Measurements from ENCODE around the gene SLC16A1.

Gene SLC16A1

DNA sequence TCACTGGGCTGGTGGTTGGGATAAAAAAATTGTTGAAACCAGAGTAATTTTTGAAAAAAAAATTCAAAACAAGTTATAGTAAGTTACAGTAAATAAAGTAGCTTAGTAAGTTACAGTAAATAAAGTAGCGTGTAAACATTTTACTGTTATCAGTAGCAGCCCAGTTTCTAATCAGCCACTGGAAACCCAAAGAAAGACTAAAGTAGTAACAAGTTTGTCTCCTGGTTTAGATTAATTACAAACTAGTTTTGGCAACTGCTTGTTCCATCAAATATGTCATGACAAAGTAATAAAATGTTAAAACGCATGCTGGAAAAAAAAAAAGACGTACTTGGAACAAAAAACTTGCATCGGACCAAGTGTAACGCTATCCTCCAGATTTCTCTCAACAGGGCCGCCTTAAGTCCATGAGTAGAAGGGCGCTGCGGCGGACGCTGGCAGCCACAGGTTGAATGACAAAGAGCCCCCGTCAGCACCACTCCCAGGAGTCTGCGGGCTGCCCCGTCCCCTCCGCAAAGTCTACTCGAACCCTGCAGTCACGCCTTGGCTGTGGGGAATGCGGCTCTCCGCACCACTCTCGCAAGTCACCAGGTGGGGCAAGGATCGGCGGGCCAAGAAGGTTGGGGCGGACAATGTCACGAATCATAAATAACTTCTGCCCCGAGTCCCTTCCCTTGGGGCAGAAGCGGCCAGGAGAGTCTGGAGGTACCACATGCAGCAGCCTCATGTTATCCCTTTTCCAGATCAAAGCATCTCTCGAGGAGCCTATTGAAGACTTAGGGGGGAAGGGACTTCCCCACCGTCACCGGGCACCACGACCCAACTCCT is 837 bp downstream of the SLC16A1 start:
- TF ChIP-seq, protein P1, sequence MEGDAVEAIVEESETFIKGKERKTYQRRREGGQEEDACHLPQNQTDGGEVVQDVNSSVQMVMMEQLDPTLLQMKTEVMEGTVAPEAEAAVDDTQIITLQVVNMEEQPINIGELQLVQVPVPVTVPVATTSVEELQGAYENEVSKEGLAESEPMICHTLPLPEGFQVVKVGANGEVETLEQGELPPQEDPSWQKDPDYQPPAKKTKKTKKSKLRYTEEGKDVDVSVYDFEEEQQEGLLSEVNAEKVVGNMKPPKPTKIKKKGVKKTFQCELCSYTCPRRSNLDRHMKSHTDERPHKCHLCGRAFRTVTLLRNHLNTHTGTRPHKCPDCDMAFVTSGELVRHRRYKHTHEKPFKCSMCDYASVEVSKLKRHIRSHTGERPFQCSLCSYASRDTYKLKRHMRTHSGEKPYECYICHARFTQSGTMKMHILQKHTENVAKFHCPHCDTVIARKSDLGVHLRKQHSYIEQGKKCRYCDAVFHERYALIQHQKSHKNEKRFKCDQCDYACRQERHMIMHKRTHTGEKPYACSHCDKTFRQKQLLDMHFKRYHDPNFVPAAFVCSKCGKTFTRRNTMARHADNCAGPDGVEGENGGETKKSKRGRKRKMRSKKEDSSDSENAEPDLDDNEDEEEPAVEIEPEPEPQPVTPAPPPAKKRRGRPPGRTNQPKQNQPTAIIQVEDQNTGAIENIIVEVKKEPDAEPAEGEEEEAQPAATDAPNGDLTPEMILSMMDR (IDR thresholded peaks at IDR 0.05; ENCODE audit: low read depth, low read length, missing control alignments) = no peak
- no peak for DNase-seq (ENCODE audit: low read depth)
- H3K4me3 ChIP-seq (ENCODE audit: low read depth, low read length) = peak overlapping the region; percentile 100

DNA sequence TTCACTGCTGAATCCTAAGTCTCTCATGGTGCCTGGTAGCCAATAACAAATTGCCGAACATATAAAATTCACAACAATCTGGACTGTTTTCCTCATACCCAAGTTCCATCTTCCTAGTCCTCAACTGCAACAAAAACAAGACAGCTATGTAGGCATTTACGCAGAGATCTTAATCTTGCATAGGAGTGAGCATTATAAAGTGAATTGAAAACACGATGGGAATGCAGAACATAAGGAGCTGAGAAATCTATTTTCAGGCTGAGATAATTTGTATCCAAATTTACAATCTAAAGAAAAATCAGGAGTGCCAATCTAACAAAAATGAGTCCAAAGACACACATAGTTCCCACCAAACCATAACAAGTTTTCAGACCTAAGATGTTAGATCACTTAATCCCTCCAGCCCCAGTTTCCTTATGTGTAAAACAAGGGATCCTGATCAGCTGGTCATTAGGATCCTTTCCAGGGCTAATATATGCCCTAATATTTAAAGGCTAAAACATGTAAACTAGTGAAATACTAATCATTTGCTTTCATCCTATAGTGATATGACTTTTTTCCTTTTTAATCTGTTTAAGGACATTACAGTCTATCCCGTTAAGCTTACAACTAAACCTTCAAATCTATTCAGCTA is 1.9 kb downstream of the SLC16A1 start:
- TF ChIP-seq, protein P1 (IDR thresholded peaks at IDR 0.05; ENCODE audit: low read depth, low read length, missing control alignments) = no peak
- no peak for DNase-seq (ENCODE audit: low read depth)
- H3K4me3 ChIP-seq (ENCODE audit: low read depth, low read length) = peak overlapping the region; percentile 100; the same call in 1 of the 2 replicates

DNA sequence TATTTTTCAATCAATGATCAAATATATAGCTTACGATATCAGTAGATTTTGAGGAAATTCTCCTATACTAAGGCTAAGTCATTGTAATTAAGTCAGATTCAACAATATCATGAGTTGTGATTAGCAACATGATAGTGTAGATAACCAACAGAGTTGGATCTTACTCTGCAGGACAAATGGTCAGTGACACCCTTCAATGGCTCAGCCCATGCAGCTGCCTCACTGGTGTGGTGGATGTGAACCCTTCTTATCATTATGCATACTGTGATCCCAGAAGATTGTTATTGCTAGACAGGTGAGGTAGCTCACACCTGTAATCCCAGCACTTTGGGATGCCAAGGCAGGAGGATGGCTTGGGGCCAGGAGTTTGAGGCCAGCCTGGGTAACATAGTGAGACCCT is 5.6 kb downstream of the SLC16A1 start:
- DNase-seq (ENCODE audit: low read depth) = no peak
- TF ChIP-seq, protein P1 (IDR thresholded peaks at IDR 0.05; ENCODE audit: low read depth, low read length, missing control alignments) = no peak
- no peak overlapping the region for H3K4me3 ChIP-seq (ENCODE audit: low read depth, low read length)

- DNase-seq (ENCODE audit: low read depth) = no peak
- H3K4me3 ChIP-seq (ENCODE audit: low read depth, low read length) = no peak overlapping the region
- TF ChIP-seq, protein P1 (IDR thresholded peaks at IDR 0.05; ENCODE audit: low read depth, low read length, missing control alignments) = no peak
These were observed 9.3 kb downstream of the SLC16A1 start for GRCh38 chr1:112946683-112947082.

DNA sequence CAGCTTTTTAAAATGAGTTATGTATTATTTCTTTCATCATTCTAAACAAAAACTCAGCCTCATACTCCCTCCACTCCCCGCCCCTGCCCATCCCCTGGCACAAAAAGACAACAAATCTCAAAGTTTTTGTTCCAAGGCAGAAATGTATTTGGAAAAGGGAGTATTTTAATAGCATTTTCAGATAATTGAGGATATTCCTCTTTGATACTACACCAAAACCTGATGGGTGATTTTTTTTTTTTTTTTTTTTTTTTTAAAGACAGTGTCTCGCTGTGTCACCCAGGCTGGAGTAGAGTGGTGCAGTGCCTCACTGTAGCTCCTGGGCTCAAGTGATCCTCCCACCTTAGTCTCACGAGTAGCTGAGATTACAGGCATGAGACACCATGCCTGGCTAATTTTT is 16.2 kb downstream of the SLC16A1 start:
- TF ChIP-seq, protein P1 (IDR thresholded peaks at IDR 0.05; ENCODE audit: low read depth, low read length, missing control alignments) = no peak
- no peak overlapping the region for H3K4me3 ChIP-seq (ENCODE audit: low read depth, low read length)
- no peak for DNase-seq (ENCODE audit: low read depth)

- H3K4me3 ChIP-seq (ENCODE audit: low read depth, low read length) = no peak overlapping the region
- DNase-seq (ENCODE audit: low read depth) = no peak
- TF ChIP-seq, protein P1 (IDR thresholded peaks at IDR 0.05; ENCODE audit: low read depth, low read length, missing control alignments) = no peak
These were observed 17.8 kb downstream of the SLC16A1 start for GRCh38 chr1:112938210-112938609.
